T-helper 1 cell treated with Interleukin-12 subunit alpha and Interleukin-12 subunit beta and Interleukin-4 antibody, amounts not matched to agents 30 ng/mL and 1 ng/mL, for 36 hours (primary cell): ENCODE results near the gene FGD5. TPM values are rescaled to one million over a fixed set of nuclear protein-coding genes. Genes with fewer than 3 reads are reported as not detected.

Source experiments
- intact Hi-C: fragments of 100-400 bp; cut with micrococcal nuclease; formaldehyde crosslinking; loops from one replicate; pipeline ENCODE4 v1.15.1; 2024
- total RNA-seq: library from RNA; stranded (reverse); gene quantifications from 2 replicates; pipeline ENCODE4 v1.2.3, GENCODE V29; 2022

FGD5 gene
- total RNA-seq, 1 donor from 2014 or later, result not detected

DNA sequence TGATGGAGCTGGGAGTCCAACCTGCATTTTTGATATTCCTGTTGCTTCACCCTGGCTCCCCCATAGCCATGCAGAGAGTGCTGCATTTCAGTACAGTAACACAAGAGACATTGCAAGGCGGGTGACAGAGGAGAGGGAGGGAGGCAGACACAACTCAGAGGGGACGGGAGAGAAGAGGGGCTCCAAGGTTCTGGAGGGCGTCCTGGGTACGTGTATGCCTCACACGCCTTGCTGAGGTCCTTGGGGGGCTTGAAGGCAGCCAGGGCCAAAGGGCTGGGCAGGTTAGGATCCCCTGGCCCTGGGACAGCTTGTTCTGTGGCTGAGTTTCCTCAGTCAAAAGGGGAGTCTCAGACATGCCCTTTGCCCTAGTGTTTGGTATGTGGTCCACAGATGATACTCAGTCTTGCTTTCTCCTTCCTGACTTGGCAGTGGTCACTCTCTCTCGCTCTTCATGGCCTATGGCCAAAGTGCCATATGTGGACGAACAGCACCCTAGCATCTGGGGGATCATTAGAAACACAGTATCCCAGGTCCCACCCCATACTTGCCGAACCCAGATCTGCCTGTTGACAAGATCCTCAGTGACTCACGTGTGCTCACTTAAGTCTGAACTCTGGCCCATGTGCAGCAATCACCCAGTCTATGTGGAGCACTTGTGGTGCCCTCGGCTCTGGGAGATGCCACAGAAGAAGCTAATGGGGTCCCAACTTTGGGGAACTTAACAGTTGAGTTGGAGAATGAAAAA lies 52.9 kb downstream of the FGD5 start:
- intact Hi-C loops, result no loop called here

DNA sequence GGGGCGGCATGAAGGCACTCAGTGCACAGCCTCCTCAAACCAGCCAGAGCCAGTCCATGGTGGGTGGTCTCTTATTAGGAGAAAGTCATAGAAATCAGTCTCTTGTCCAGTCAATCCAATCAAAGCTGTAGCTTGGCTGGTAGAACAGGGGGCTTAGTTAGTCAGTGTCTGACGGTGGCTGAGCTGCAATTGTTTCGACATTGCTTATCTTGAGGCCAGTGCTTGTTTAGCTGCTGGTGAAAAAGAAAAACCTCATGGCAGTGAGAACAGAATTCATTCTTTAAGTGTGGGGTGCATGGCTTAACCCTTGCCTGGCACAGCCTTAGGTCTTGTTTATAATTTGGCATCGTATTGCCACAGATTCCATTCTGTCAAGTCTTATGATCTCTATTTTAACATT lies 53.9 kb downstream of the FGD5 start:
- intact Hi-C loops, result no loop called here

DNA sequence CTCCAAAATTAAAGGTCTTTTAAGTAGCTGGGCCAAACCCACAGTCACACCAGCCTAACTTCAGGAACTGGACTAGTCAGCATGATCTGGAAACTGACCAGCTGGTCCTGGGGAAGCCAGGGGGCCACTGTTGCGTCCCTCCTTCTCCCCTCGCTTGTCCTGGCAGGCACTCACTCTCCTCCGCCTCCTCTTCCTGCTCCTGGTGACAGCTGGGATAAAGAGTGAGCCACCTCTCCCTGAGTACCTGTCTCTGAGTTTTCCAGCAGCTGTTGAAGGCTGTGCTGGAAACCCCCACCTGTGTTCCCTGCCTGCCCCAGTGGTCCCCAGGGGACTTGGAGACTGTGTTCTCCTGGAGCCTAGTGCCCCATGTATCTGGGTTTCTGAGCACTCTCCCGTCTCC lies 56.0 kb downstream of the FGD5 start:
- intact Hi-C loops, result no loop called here

DNA sequence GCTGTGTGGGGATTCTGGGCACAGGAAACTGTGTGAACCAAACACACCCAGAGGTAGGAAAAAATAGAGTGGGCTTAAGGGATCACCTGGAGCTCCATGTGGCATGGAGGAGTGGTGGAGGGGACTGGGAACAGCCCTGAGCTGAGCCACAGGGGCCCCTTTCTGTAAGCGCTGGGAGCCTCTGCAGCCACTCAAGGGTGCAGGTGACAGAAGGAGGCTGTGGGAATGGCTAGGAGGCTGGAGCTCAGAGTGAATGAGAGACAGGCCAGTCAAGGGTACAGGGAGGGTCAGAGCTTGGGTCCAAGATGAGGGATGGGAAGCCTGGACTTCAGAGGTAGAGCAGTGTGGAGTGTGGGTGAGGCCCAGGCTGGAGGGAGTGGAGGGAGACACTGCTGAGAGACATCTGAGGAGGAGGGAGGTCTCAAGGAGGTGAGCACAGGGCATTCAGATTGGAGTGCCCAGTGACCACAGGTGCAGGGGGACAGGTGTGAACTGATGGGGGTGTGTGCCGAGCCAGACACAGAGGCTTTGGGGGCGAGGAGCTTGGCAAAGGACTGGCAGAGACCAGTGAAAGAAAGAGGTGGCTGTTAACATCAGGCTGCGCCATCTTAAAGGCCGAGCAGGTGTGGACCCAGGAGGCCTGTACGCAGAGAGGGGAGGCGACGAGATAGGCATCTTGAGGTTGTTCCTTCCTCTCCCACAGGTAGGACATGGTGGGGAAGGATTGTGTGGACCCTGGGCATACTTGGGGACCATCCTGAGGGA lies 56.8 kb downstream of the FGD5 start:
- intact Hi-C loops, result no loop called here

DNA sequence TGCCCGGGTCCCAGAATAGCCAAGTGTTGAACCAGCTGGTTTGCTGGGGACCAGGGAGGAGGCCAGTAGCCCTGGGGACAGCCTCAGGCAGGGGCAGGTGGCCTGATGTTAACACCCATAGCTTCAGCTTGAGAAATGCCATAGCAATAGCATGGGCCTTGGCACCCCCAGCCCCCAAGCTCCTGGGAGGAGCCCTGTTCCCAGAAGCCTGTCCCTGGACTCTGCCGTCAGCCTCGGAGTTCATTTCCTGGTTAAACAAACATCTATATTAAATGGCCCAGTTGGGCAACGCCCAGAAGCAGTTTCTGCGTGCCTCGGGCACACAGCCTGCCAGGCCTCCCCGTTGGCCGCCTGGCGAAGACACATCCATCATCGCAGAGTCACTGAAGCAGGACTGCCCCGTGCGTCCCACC lies 58.2 kb downstream of the FGD5 start:
- intact Hi-C loops, result no loop called here

DNA sequence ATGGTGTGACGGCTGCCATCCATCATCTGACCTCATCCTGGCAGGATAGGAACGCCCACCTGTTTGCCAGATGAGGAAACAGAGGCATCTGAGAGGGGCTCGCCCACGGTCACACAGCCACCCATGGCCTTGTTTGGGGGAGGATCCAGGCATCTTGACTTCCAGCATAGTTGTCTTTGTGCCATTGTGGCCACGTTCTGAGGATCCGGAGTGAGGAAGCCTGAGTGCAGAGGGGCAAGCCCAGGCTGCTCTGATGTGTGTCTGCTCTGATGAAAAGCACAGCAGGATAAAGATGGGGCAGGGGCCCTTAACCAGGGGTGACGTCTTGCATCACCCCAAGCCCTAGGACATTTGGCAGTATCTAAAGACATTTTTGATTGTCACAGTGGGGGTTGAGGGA lies 58.7 kb downstream of the FGD5 start:
- intact Hi-C loops, result no loop called here

DNA sequence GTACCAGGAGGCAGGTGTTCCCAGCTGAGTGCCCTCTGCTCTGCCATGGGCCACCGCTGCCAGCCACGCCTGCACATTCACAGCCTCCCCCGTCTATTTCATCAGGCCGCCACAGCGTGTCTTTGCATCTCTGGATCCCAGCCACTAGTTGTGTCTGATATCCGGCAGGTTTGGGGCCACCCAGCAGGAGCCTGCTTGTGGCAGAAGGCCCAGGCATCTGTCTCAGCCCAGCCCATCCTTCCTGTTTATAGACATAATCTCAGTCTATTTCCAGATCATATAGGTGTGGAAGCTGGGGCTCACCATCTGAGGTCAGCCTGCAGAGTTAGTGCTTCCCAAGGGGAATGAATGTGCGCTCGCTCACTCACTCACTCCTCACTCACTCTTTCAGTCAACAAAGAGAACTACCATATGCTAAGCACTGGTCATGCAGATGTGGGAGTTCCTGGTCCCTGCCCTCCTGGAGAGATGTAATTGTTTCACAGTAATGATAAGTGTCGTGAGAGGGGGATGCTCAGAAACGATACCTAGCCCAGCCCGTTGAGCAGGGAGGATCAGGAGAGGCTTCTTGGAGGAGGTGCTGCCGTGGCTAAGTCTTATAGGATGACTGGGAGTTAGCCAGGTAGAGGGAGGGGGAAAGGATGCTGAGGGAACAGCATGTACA lies 60.6 kb downstream of the FGD5 start:
- intact Hi-C loops, result no loop called here

DNA sequence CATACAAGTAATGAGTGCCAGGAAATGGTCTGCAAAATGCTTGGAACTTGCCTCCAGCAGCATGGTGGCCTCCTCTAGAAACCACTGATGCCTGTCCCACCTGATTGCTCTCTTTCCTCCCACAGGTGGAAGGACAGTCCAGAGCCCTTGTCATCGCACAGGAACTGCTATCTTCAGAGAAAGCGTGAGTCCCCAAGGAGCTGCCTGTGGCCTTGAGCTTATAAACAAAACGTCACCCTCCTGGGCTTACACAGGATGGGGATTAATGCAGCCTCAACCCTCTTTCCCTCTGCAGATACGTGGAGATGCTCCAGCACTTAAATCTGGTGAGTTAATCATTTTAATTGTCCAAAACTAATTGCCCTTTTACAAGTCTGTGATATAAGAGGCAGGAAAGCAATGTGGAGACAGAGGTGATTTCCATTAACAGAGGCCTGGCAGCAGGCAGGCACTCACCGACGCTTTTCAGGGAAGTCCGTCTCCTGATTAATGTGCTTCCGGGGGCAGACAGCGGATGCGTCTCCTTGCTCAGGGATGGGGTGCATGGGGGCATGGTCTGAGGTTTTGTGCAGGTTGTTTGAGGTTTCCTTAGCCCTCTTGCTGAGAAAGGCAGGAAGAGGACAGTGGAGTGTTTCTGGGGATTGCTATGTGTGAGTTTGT lies 61.8 kb downstream of the FGD5 start:
- intact Hi-C loops, result no loop called here

DNA sequence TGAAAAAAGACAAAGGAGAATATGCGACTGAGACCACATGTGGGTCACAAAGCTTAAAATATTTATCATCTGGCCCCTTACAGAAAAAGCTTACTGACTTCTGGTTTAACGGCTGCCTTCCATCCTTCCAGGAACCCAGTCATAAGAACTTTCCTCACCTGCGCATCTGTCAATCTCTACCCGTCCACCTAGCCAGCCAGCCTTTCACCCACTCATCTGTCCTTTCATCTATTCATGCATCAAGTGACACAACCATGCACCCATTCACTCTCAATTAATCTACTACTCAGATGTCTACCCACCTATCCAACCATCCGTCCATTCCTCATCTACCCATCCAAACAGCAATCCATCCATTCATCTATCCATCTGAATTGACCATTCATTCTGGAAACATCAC lies 64.5 kb downstream of the FGD5 start:
- intact Hi-C loops, result no loop called here

DNA sequence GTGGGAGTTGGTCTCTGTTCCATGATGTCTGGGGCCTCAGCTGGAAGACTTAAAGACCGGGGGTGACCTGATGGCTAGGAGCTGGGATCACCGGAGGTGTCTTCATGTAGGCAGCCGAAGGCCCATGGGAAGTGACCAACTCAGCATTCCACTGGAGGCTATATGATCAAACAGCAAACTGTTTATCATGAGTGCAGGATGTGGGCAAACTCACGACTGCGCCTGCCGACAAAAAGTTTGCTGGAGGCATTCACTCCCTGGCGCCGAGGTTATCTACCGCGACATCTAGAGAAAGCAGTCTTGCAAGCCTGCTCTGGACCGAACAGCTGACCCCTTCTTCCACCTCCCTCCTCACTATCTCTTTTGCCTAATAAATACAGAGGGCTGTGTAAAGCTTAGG lies 65.9 kb downstream of the FGD5 start:
- intact Hi-C loops, result no loop called here

DNA sequence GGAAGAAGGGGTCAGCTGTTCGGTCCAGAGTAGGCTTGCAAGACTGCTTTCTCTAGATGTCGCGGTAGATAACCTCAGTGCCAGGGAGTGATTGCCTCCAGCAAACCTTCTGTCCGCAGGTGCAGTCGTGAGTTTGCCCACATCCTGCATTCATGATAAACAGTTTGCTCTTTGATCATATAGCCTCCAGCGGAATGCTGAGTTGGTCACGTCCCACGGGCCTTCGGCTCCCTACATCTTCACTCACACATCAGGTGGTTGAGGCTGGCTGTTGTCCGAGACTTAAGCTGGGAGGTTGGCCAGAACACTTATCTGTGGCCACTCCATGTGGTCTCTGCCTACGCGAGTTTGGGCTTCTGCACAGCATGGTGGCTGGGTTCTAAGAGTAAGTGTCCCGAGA lies 66.5 kb downstream of the FGD5 start:
- intact Hi-C loops, result no loop called here

DNA sequence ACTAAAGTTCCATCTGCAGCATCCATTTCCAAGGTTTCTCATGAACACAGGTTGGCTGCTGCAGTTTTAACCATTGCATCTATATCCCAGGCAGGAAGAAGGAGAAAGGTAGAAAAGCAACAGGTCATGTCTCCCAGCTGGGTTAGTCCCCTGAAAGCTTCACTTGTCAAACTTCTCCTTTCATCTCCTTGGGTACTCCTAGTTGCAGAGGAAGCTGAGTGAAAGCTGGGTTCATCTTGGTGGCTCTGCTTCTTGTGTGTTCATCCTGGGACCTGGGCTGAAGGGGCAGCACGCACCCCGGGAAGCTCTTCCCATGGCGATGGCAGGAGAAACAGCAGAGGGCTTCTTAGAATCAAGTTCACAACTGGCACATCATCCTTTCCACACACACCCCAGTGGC lies 67.3 kb downstream of the FGD5 start:
- intact Hi-C loops, result no loop called here

DNA sequence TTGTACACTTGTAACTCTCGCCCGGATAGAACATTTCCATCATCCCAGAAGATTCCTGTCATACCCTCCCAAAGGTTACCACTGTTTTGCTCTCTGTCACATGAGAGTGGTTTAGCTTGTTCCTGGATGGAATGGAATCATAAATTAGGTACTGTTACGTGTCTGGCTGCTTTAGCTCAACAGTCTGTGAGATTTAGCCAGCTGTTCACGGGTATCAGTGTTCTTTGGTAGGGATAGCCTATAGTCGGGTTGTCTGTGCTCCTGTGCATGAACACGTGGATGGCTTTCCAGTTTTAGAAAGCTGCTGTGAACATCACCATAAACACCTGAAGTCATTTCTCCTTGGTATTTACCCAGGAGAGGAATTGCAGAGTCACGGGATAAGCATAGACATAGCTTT lies 70.4 kb downstream of the FGD5 start:
- intact Hi-C loops, result no loop called here

DNA sequence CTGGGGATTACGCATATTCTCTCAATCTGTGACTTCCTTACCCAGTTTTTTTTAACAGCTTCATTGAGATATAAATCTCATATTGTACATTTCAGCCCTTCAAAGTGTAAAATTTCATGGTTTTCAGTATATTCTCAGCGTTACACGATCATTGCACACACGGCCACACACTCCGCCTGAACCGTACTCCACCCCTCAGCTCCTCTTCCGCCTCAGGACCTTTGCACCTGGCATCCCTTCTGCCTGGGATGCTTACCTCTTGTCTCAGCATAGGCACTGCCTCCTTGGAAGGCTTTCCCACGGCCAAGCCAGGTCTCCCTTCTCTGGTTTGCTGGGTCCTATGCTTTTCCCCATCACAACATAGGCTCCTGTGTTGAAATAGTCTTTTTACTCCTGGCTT lies 71.2 kb downstream of the FGD5 start:
- intact Hi-C loops, result no loop called here

DNA sequence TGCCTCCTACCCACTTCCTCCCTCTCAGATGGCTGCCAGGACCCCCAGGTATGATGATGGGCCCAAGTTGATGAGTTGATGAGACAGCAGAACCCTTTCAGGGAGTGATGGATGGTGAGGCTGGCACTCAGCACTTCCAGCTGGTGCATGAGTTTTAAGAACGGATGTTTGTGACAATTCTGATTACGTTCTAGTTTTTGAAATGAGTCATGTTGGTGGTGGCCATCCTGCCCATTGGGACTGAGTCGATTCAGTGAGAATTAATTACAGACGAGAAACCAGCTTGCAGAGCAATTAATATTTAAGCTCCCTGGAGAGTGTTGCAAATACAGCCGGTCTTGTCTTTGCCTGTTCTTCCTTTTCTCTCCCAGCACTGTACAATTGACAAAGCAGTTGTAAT lies 71.7 kb downstream of the FGD5 start:
- intact Hi-C loops, result no loop called here

DNA sequence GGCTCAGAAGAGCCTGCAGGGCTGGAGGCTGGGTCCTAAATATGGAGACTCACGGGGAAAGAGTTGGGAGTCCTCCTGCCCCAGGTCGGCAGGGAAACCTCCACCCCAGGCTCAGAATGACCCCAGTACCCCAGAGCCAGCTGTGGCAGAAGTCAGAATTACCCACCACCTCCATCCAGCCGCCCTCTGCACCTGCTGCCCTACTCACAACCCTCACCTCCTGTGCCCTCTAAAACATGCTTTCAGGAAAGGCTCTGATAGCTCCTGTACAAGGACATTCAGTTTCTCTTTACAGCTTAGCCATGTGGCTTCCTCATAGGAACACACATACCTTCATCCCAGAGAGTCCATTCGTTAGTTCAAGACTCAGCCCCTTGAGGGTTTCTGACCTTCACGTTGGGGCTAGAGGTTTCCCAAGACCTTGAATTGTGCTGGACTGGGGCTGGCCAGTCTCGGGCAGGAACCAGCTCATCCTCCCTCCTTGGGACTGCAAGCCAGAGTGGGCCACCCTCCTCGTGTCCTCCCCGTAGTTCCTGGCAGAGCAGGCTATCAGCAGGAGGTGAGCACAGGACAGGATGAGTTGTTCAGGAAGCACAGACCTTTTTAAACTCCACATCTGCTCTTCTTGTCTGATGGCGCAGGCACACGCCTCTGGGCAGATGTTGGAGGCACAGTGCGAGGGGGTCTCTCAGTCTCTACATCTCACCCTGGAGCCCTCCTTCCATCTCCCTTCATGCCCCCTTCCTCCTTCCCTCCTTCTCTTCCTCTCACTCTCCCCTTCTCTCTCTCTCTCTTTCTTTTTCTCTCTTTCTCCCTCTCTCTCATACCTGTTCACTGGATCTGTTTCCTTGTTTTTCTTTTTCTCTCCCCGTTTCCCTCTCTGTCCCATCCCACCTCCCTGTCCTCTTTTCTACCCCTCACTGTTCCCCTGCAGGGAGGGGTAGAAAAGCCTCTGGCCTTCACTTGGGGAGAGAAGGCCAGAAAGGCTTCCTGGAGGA lies 72.7 kb downstream of the FGD5 start:
- intact Hi-C loops, result no loop called here

DNA sequence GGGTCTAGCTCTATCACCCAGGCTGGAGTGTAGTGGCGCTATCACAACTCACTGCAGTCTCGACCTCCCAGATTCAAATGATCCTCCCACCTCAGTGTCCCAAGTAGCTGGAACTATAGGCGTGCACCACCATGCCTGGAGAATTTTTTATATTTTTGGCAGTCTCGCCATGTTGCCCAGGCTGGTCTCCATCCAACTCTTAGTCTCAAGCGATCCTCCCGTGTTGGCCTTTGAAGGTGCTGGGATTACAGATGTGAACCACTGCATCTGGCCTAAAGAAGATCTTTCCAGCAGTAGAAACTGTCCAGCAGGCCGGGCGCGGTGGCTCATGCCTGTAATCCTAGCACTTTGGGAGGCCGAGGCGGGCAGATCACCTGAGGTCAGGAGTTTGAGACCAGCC lies 73.5 kb downstream of the FGD5 start:
- intact Hi-C loops, result no loop called here

DNA sequence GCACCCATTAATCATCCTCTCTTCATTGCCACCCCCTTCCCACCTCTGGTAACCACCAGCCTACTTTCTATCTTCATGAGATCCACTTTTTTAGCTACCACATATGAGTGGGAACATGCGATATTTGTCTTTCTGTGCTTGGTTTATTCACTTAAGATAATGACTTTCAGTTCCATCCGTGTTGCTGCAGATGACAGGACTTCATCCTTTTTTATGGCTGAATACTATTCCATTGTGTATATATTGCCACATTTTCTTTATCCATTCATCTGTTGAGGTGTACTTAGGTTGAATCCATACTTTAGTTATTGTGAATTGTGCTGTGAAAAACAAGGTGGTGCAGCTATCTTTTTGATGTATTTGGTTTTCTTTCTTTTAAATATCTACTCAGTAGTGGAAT lies 75.3 kb downstream of the FGD5 start:
- intact Hi-C loops, result no loop called here

DNA sequence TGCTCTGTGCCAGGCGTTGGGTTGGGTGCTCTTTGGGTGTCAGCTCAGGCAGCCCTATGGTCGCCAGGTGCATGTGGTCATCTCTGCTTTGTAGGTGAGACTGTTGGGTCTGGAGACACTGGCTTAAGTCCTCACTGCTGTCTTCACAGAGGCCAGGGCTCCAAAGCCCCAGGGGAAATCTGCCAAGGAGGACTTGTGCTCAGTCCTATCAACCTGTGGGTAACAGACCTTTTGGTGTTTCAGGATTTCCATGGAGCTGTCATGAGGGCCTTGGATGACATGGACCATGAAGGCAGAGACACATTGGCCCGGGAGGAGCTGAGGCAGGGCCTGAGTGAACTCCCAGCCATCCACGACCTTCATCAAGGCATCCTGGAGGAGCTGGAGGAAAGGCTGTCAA lies 78.5 kb downstream of the FGD5 start:
- intact Hi-C loops, result no loop called here

DNA sequence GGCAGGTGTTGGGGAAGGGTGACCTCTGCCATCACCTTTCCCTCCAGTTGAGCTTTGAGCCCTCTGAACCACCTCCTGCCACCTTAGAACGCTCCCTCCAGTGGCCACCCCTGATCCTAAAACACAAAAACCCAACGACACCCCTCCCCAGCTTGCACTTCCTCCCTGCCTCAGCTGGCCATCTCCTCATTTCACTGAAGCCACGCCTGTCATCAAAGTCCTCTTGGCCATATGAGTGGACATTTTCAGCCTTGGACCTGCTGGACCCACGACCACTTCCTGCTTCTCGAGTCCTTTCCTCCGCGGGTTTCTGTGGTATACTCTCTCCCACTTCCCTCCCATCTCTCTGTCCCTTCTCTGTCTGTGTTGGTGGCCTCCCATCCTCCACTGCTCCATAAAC lies 80.2 kb downstream of the FGD5 start:
- intact Hi-C loops, result no loop called here
